WTC11 (cell line): ENCODE results near the gene MT1F. TPM values are rescaled to one million over a fixed set of nuclear protein-coding genes. Genes with fewer than 3 reads are reported as not detected.

ENCODE experiments used
- ATAC-seq: fragments of 200-7000 bp; cut with Tn5 transposase; 2 replicates; pipeline ENCODE4 v1.10.0; 2021; ENCODE audit warnings: mild to moderate bottlenecking, moderate library complexity
- CTCF ChIA-PET: fragments of 300-600 bp; sonication (Branson Sonifier 250); formaldehyde crosslinking; loops from one replicate; lab custom pipeline; 2021; ENCODE audit warnings: antibody characterized with exemption; lab: Charles Lee
- POLR2A ChIA-PET: fragments of 350-600 bp; sonication (Branson Sonifier 250); formaldehyde crosslinking; loops from one replicate; lab custom pipeline; 2021; ENCODE audit warnings: antibody characterized with exemption; lab: Charles Lee
- DNase-seq: peaks from one replicate; pipeline ENCODE4 v3.0.0; 2021; ENCODE audit warnings: low spot score
- H3K27ac Mint-ChIP-seq: 2 replicates; pipeline ENCODE4 v1.8.0; 2021; ENCODE audit warnings: mixed read lengths
- H3K27me3 Mint-ChIP-seq: 2 replicates; pipeline ENCODE4 v1.8.0; 2021; ENCODE audit warnings: low read depth, mild to moderate bottlenecking, moderate library complexity, mixed read lengths
- H3K36me3 Mint-ChIP-seq: 2 replicates; pipeline ENCODE4 v1.8.0; 2021; ENCODE audit warnings: mixed read lengths
- H3K4me1 Mint-ChIP-seq: 2 replicates; pipeline ENCODE4 v1.8.0; 2022; ENCODE audit warnings: mixed read lengths
- H3K4me3 Mint-ChIP-seq: 2 replicates; pipeline ENCODE4 v1.8.0; 2021; ENCODE audit warnings: mild to moderate bottlenecking, moderate library complexity, mixed read lengths
- H3K9me3 Mint-ChIP-seq: 2 replicates; pipeline ENCODE4 v1.8.0; 2021; ENCODE audit warnings: mixed read lengths
- AR ChIP-seq: fragments of 250-450 bp; sonication (Bioruptor Pico); IDR thresholded peaks from 2 replicates; pipeline ENCODE4 v1.9.0; 2021; ENCODE audit warnings: mild to moderate bottlenecking
- GRHL2 ChIP-seq: fragments of 250-450 bp; sonication (Bioruptor Pico); IDR thresholded peaks from 2 replicates; pipeline ENCODE4 v1.8.0; 2022; ENCODE audit warnings: mild to moderate bottlenecking, moderate library complexity; ENCODE audit not compliant: insufficient replicate concordance, severe bottlenecking
- GTF2I ChIP-seq: fragments of 250-450 bp; sonication (Bioruptor Pico); conservative IDR thresholded peaks from 2 replicates; pipeline ENCODE4 v1.4.0; 2021; ENCODE audit warnings: mild to moderate bottlenecking
- HMGXB4 ChIP-seq: sonication (generic); formaldehyde crosslinking; IDR thresholded peaks from 2 replicates; pipeline ENCODE4 v1.8.1; 2023; ENCODE audit warnings: mild to moderate bottlenecking, moderate library complexity, missing genetic modification reagents
- KAT7 ChIP-seq: sonication (generic); formaldehyde crosslinking; IDR thresholded peaks from 2 replicates; pipeline ENCODE4 v1.8.1; 2023; ENCODE audit warnings: missing genetic modification reagents, mild to moderate bottlenecking, borderline replicate concordance
- OVOL2 ChIP-seq: fragments of 250-450 bp; sonication (Bioruptor Pico); IDR thresholded peaks from 2 replicates; pipeline ENCODE4 v1.9.0; 2021; ENCODE audit warnings: mild to moderate bottlenecking, borderline replicate concordance
- PRDM15 ChIP-seq: sonication (generic); formaldehyde crosslinking; IDR thresholded peaks from 2 replicates; pipeline ENCODE4 v1.8.0; 2022; ENCODE audit warnings: missing genetic modification reagents
- RORB ChIP-seq: fragments of 250-450 bp; sonication (Bioruptor Pico); IDR thresholded peaks from 2 replicates; pipeline ENCODE4 v1.9.0; 2021; ENCODE audit warnings: mild to moderate bottlenecking
- SMAD4 ChIP-seq: sonication (generic); formaldehyde crosslinking; IDR thresholded peaks from 2 replicates; pipeline ENCODE4 v1.8.0; 2022; ENCODE audit warnings: mild to moderate bottlenecking, missing genetic modification reagents
- ZNF138 ChIP-seq: sonication (generic); formaldehyde crosslinking; conservative IDR thresholded peaks from 2 replicates; pipeline ENCODE4 v1.8.1; 2022; ENCODE audit warnings: mild to moderate bottlenecking, moderate library complexity, missing genetic modification reagents
- ZNF232 ChIP-seq: sonication (generic); formaldehyde crosslinking; IDR thresholded peaks from 2 replicates; pipeline ENCODE4 v1.8.0; 2022; ENCODE audit warnings: mild to moderate bottlenecking, missing genetic modification reagents
- ZNF281 ChIP-seq: sonication (generic); formaldehyde crosslinking; IDR thresholded peaks from 2 replicates; pipeline ENCODE4 v1.8.0; 2023; ENCODE audit warnings: mild to moderate bottlenecking, missing genetic modification reagents
- ZNF317 ChIP-seq: sonication (generic); formaldehyde crosslinking; IDR thresholded peaks from 2 replicates; pipeline ENCODE4 v1.8.1; 2023; ENCODE audit warnings: low read depth, mild to moderate bottlenecking, moderate library complexity, missing genetic modification reagents, borderline replicate concordance
- ZNF416 ChIP-seq: fragments of 250-450 bp; sonication (Bioruptor Pico); IDR thresholded peaks from 2 replicates; pipeline ENCODE4 v1.9.0; 2021; ENCODE audit warnings: mild to moderate bottlenecking, inconsistent platforms
- ZNF425 ChIP-seq: fragments of 250-450 bp; sonication (Bioruptor Pico); conservative IDR thresholded peaks from 2 replicates; pipeline ENCODE4 v1.9.0; 2021; ENCODE audit warnings: mild to moderate bottlenecking
- total RNA-seq: library from RNA; stranded (reverse); gene quantifications from 3 replicates; pipeline ENCODE4 v1.2.3, GENCODE V29; 2021
- TF ChIP-seq, protein P1 (sequence below): sonication (generic); formaldehyde crosslinking; conservative IDR thresholded peaks from 2 replicates; pipeline ENCODE4 v1.8.1; 2023; ENCODE audit warnings: mild to moderate bottlenecking, low read depth, missing genetic modification reagents, moderate library complexity
- TF ChIP-seq, protein P2 (sequence below): sonication (generic); formaldehyde crosslinking; IDR thresholded peaks from 2 replicates; pipeline ENCODE4 v1.8.0; 2023; ENCODE audit warnings: missing genetic modification reagents
- TF ChIP-seq, protein P3 (sequence below): sonication (generic); formaldehyde crosslinking; IDR thresholded peaks from 2 replicates; pipeline ENCODE4 v1.8.1; 2022; ENCODE audit warnings: low read depth, mild to moderate bottlenecking, moderate library complexity, missing genetic modification reagents, borderline replicate concordance

Gene MT1F
- total RNA-seq, 1 experiment from 2014 or later: 58.2 TPM

DNA sequence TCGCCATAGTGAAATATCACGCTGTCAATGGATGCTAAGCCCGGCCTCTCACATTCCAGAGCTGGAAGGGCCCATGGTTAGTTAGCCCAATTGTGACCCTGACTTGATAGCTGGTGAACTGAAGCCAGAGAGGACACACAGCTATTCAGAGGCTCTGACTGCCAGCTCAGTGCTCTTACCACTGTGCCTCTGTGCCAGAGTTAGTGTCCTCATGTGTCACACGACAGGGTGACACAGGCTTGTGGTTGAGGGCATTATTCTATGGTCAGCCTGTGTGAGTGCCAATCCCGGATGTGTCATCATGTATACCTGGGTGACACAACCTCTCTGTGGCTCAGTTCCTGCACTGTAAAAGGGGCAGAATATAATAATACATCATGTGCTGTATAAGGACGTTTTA, 22.1 kb downstream of the MT1F start:
- peaks cover 15% of the 10 kb centered on the region; the same call in 1 of the 2 replicates for H3K36me3 Mint-ChIP-seq
- POLR2A ChIA-PET: interaction anchor here (1.0 kb wide), 1 partner anchor 55 kb away, joined by 3 read pairs; no protein-coding TSS in a partner anchor
- DNase-seq: no peak
- CTCF ChIA-PET: interaction anchor here (3.5 kb wide), 1 partner anchor 22 kb away, joined by 14 read pairs; no protein-coding TSS in a partner anchor
- TF ChIP-seq ZNF425 (CRISPR knock-in tag) (no peak), AR (CRISPR knock-in tag) (no peak), OVOL2 (CRISPR knock-in tag) (no peak), ZNF232 (CRISPR knock-in tag) (no peak), PRDM15 (CRISPR knock-in tag) (no peak), ZNF138 (CRISPR knock-in tag) (no peak), ZNF416 (CRISPR knock-in tag) (no peak), ZNF317 (CRISPR knock-in tag) (no peak), ZNF281 (CRISPR knock-in tag) (no peak), HMGXB4 (no peak), GTF2I (CRISPR knock-in tag) (no peak), SMAD4 (CRISPR knock-in tag) (no peak), GRHL2 (CRISPR knock-in tag) (no peak), KAT7 (CRISPR knock-in tag) (no peak), RORB (CRISPR knock-in tag) (no peak)
- TF ChIP-seq, protein P1, sequence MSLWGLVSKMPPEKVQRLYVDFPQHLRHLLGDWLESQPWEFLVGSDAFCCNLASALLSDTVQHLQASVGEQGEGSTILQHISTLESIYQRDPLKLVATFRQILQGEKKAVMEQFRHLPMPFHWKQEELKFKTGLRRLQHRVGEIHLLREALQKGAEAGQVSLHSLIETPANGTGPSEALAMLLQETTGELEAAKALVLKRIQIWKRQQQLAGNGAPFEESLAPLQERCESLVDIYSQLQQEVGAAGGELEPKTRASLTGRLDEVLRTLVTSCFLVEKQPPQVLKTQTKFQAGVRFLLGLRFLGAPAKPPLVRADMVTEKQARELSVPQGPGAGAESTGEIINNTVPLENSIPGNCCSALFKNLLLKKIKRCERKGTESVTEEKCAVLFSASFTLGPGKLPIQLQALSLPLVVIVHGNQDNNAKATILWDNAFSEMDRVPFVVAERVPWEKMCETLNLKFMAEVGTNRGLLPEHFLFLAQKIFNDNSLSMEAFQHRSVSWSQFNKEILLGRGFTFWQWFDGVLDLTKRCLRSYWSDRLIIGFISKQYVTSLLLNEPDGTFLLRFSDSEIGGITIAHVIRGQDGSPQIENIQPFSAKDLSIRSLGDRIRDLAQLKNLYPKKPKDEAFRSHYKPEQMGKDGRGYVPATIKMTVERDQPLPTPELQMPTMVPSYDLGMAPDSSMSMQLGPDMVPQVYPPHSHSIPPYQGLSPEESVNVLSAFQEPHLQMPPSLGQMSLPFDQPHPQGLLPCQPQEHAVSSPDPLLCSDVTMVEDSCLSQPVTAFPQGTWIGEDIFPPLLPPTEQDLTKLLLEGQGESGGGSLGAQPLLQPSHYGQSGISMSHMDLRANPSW (CRISPR knock-in tag): no peak
- TF ChIP-seq, protein P2, sequence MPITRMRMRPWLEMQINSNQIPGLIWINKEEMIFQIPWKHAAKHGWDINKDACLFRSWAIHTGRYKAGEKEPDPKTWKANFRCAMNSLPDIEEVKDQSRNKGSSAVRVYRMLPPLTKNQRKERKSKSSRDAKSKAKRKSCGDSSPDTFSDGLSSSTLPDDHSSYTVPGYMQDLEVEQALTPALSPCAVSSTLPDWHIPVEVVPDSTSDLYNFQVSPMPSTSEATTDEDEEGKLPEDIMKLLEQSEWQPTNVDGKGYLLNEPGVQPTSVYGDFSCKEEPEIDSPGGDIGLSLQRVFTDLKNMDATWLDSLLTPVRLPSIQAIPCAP (CRISPR knock-in tag): no peak
- TF ChIP-seq, protein P3, sequence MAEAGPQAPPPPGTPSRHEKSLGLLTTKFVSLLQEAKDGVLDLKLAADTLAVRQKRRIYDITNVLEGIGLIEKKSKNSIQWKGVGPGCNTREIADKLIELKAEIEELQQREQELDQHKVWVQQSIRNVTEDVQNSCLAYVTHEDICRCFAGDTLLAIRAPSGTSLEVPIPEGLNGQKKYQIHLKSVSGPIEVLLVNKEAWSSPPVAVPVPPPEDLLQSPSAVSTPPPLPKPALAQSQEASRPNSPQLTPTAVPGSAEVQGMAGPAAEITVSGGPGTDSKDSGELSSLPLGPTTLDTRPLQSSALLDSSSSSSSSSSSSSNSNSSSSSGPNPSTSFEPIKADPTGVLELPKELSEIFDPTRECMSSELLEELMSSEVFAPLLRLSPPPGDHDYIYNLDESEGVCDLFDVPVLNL: no peak
- no peak overlapping the region for H3K27ac Mint-ChIP-seq
- no peak overlapping the region for H3K4me3 Mint-ChIP-seq
- H3K27me3 Mint-ChIP-seq: peaks cover 25% of the 10 kb centered on the region
- peaks cover 61% of the 10 kb centered on the region for H3K4me1 Mint-ChIP-seq
- no peak for ATAC-seq
- no peaks in the 10 kb centered on the region for H3K9me3 Mint-ChIP-seq
